ENCODE results near the gene SNIP1. TPM values are rescaled to one million over a fixed set of nuclear protein-coding genes. Genes with fewer than 3 reads are reported as not detected.
"Not testable (repeated sequence)": the region's sequence is repeated elsewhere in the genome, so short reads cannot be mapped to it uniquely, and the experiment has no call there.

The SNIP1 gene
- total RNA-seq, 1 donor from 2014 or later = 13.9 TPM

GRCh38 chr1:37540036-37540785, 13.9 kb downstream of the SNIP1 start:
- H3K9me3 ChIP-seq = no peaks in the 10 kb centered on the region
- no peak for DNase-seq
- H3K4me1 ChIP-seq = no peaks in the 10 kb centered on the region
- no peak overlapping the region for H3K27ac ChIP-seq
- peaks cover 93% of the 10 kb centered on the region for H3K36me3 ChIP-seq
- no peaks in the 10 kb centered on the region for H3K27me3 ChIP-seq (ENCODE audit: low read depth)
- TF ChIP-seq CTCF (IDR thresholded peaks at IDR 0.05) = no peak
- intact Hi-C loops (cut with DNase I) = no loop called here
- no peak overlapping the region for H3K4me3 ChIP-seq
- ATAC-seq = no peak

GRCh38 chr1:37539154-37539553, 14.9 kb downstream of the SNIP1 start:
- H3K4me3 ChIP-seq; H3K9me3 ChIP-seq; ATAC-seq; DNase-seq; intact Hi-C loops (cut with DNase I); H3K4me1 ChIP-seq; H3K27me3 ChIP-seq (ENCODE audit: low read depth); H3K27ac ChIP-seq: not testable (repeated sequence)
- H3K36me3 ChIP-seq = peaks cover 82% of the 10 kb centered on the region

GRCh38 chr1:37537378-37537777, 16.7 kb downstream of the SNIP1 start:
- Histone ChIP-seq H3K27me3 (ENCODE audit: low read depth) (no peaks in the 10 kb centered on the region), H3K9me3 (no peaks in the 10 kb centered on the region), H3K27ac (no peak overlapping the region), H3K4me1 (peaks cover 9% of the 10 kb centered on the region), H3K4me3 (no peak overlapping the region), H3K36me3 (peaks cover 70% of the 10 kb centered on the region)
- ATAC-seq = peak; percentile 7 to 57
- TF ChIP-seq CTCF (IDR thresholded peaks at IDR 0.05) = no peak
- no peak for DNase-seq
- intact Hi-C loops (cut with DNase I) = no loop called here

- H3K4me3 ChIP-seq = no peak overlapping the region
- H3K27me3 ChIP-seq (ENCODE audit: low read depth) = no peaks in the 10 kb centered on the region
- no peak for TF ChIP-seq CTCF (IDR thresholded peaks at IDR 0.05)
- peaks cover 32% of the 10 kb centered on the region for H3K36me3 ChIP-seq
- no peaks in the 10 kb centered on the region for H3K9me3 ChIP-seq
- intact Hi-C loops (cut with DNase I) = no loop called here
- no peak for DNase-seq
- H3K27ac ChIP-seq = peak overlapping the region; percentile 76
- ATAC-seq = no peak
- H3K4me1 ChIP-seq = peaks cover 9% of the 10 kb centered on the region
Observed at GRCh38 chr1:37533317-37534093, 20.6 kb downstream of the SNIP1 start.

GRCh38 chr1:37532418-37533156, 21.5 kb downstream of the SNIP1 start:
- H3K4me1 ChIP-seq; H3K4me3 ChIP-seq; ATAC-seq; intact Hi-C loops (cut with DNase I); H3K9me3 ChIP-seq; H3K27ac ChIP-seq; H3K27me3 ChIP-seq (ENCODE audit: low read depth); DNase-seq: not testable (repeated sequence)
- H3K36me3 ChIP-seq = peaks cover 22% of the 10 kb centered on the region

GRCh38 chr1:37529888-37530287, 24.2 kb downstream of the SNIP1 start:
- H3K27ac ChIP-seq; H3K4me1 ChIP-seq; ATAC-seq; intact Hi-C loops (cut with DNase I); H3K36me3 ChIP-seq; H3K9me3 ChIP-seq; H3K4me3 ChIP-seq; H3K27me3 ChIP-seq (ENCODE audit: low read depth); DNase-seq: not testable (repeated sequence)
